ENCODE results near the gene PTRH1. TPM values are rescaled to one million over a fixed set of nuclear protein-coding genes. Genes with fewer than 3 reads are reported as not detected.

The PTRH1 gene
- total and polyA plus RNA-seq, 2 of the 13 experiments (the other 11 are each of a cell fraction or from before 2014, with no cell fraction given): 4.0 to 10.4 TPM

DNA sequence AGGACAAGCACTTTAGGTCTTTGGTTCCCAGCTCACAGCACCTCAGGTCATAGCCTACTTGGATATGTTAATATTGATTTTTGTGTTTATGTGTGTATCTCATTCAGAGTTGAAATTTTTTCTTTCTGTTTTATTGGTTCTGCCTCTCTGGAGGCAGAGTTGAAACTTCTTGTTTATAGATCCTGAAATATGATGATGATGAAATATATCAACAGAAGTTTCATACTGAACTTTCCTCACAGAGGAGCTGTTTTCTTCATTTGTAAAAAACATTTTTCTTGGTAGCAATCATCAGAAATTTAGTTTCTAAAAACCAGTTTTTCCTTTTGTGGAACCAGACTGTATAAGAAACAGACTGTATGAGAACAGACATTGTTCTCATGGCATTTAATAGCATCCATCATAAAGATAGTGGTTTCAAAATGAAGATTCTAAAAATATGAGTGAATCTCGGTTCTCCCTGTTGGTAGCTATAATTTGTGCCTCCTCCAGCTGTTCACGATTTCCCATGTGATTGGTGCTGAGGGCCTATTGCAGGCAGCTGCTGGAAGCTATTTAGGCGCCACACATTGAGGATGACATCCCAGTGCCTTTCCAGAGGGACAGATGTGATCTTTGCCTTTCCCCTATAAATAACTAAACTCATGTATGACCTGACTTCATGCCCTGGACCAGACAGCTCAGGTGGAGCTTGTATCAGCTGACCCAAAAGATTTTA is 48.2 kb downstream of the PTRH1 start (continued):
- TF ChIP-seq POLR2G (IDR thresholded peaks at IDR 0.05; ENCODE audit: low read depth, low read length) (no peak), GATA4 (IDR thresholded peaks at IDR 0.05; ENCODE audit: borderline replicate concordance, low read depth) (no peak), ZNF44 (CRISPR knock-in tag; IDR thresholded peaks at IDR 0.05) (no peak), SOX13 (IDR thresholded peaks at IDR 0.05) (no peak), SOX13 (CRISPR knock-in tag; conservative IDR thresholded peaks at IDR 0.05 in 1 of 2, IDR thresholded peaks at IDR 0.05 in 1 of 2) (no peak), GABPA (IDR thresholded peaks at IDR 0.05; ENCODE audit: low read depth, low read length) (no peak), GABPA (CRISPR knock-in tag; IDR thresholded peaks at IDR 0.05; ENCODE audit: low read depth) (no peak), ZNF746 (CRISPR knock-in tag; IDR thresholded peaks at IDR 0.05) (no peak), ZNF225 (CRISPR knock-in tag; IDR thresholded peaks at IDR 0.05) (no peak)
- TF ChIP-seq, protein P1, sequence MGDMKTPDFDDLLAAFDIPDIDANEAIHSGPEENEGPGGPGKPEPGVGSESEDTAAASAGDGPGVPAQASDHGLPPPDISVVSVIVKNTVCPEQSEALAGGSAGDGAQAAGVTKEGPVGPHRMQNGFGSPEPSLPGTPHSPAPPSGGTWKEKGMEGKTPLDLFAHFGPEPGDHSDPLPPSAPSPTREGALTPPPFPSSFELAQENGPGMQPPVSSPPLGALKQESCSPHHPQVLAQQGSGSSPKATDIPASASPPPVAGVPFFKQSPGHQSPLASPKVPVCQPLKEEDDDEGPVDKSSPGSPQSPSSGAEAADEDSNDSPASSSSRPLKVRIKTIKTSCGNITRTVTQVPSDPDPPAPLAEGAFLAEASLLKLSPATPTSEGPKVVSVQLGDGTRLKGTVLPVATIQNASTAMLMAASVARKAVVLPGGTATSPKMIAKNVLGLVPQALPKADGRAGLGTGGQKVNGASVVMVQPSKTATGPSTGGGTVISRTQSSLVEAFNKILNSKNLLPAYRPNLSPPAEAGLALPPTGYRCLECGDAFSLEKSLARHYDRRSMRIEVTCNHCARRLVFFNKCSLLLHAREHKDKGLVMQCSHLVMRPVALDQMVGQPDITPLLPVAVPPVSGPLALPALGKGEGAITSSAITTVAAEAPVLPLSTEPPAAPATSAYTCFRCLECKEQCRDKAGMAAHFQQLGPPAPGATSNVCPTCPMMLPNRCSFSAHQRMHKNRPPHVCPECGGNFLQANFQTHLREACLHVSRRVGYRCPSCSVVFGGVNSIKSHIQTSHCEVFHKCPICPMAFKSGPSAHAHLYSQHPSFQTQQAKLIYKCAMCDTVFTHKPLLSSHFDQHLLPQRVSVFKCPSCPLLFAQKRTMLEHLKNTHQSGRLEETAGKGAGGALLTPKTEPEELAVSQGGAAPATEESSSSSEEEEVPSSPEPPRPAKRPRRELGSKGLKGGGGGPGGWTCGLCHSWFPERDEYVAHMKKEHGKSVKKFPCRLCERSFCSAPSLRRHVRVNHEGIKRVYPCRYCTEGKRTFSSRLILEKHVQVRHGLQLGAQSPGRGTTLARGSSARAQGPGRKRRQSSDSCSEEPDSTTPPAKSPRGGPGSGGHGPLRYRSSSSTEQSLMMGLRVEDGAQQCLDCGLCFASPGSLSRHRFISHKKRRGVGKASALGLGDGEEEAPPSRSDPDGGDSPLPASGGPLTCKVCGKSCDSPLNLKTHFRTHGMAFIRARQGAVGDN (CRISPR knock-in tag; IDR thresholded peaks at IDR 0.05): no peak
